IMR-90 (cell line): ENCODE results near the gene ELP4. TPM values are rescaled to one million over a fixed set of nuclear protein-coding genes. Genes with fewer than 3 reads are reported as not detected.

Experiments
- ATAC-seq: fragments of 200-7000 bp; cut with Tn5 transposase; 2 replicates; pipeline ENCODE4 v1.9.1; 2020; ENCODE audit warnings: low read depth, mild to moderate bottlenecking, moderate library complexity
- BruUV-seq: library from RNA; stranded (reverse); fragments of 400-500 nt; replicated peaks from 2 replicates; lab custom pipeline; 2021; lab: Mats Ljungman, UMichigan
- CTCF ChIA-PET: fragments of 300-600 bp; formaldehyde crosslinking; extraction: SDS; loops from one replicate; lab custom pipeline; 2021; ENCODE audit warnings: antibody characterized with exemption; lab: Yijun Ruan, JAX
- POLR2A ChIA-PET: fragments of 300-600 bp; sonication (Branson Sonifier 250); formaldehyde crosslinking; loops from one replicate; lab custom pipeline; 2022; ENCODE audit warnings: antibody characterized with exemption; ENCODE audit not compliant: unreplicated experiment; lab: Charles Lee
- DNase-seq: peaks from one replicate; pipeline ENCODE4 v3.0.0; 2013
- H2AFZ ChIP-seq: replicated peaks from 2 replicates; pipeline ENCODE3; 2013; ENCODE audit warnings: low read length, mild to moderate bottlenecking; ENCODE audit not compliant: poor library complexity
- H2AK5ac ChIP-seq: 2 replicates; pipeline ENCODE4 v1.6.1; 2013; ENCODE audit warnings: low read depth, low read length, inconsistent platforms
- H2AK9ac ChIP-seq: replicated peaks from 2 replicates; pipeline ENCODE3; 2013; ENCODE audit warnings: mild to moderate bottlenecking, low read depth, low read length, moderate library complexity; ENCODE audit not compliant: poor library complexity
- H2BK120ac ChIP-seq: 2 replicates; pipeline ENCODE4 v1.6.1; 2013; ENCODE audit warnings: low read depth, low read length, inconsistent platforms
- H2BK15ac ChIP-seq: 3 replicates; pipeline ENCODE4 v1.6.1; 2013; ENCODE audit warnings: low read depth, low read length, inconsistent platforms
- H2BK20ac ChIP-seq: 2 replicates; pipeline ENCODE4 v1.6.1; 2013; ENCODE audit warnings: low read depth, mild to moderate bottlenecking, inconsistent platforms, low read length, moderate library complexity
- H2BK5ac ChIP-seq: 2 replicates; pipeline ENCODE4 v1.6.1; 2013; ENCODE audit warnings: mild to moderate bottlenecking, low read depth, low read length, inconsistent platforms; ENCODE audit not compliant: poor library complexity, severe bottlenecking
- H3K14ac ChIP-seq: replicated peaks from 2 replicates; pipeline ENCODE4 v1.6.1; 2013; ENCODE audit warnings: low read depth, low read length, inconsistent platforms
- H3K18ac ChIP-seq: 2 replicates; pipeline ENCODE4 v1.6.1; 2013; ENCODE audit warnings: low read depth, low read length, control low read depth
- H3K23ac ChIP-seq: 2 replicates; pipeline ENCODE4 v1.6.1; 2013; ENCODE audit warnings: low read depth, low read length, inconsistent platforms
- H3K27ac ChIP-seq: 2 replicates; pipeline ENCODE4 v1.5.1; 2013; ENCODE audit warnings: mild to moderate bottlenecking, control low read depth, low read length; ENCODE audit not compliant: insufficient read depth
- H3K27me3 ChIP-seq: 2 replicates; pipeline ENCODE4 v1.6.1; 2013; ENCODE audit warnings: low read length; ENCODE audit not compliant: control insufficient read depth, insufficient read depth
- H3K36me3 ChIP-seq: 2 replicates; pipeline ENCODE4 v1.6.1; 2013; ENCODE audit warnings: low read length, mixed read lengths; ENCODE audit not compliant: control insufficient read depth, insufficient read depth
- H3K4ac ChIP-seq: 2 replicates; pipeline ENCODE4 v1.6.1; 2013; ENCODE audit warnings: low read depth, low read length, inconsistent platforms
- H3K4me1 ChIP-seq: 2 replicates; pipeline ENCODE4 v1.6.1; 2013; ENCODE audit warnings: low read length, mixed read lengths; ENCODE audit not compliant: control insufficient read depth, insufficient read depth
- H3K4me2 ChIP-seq: 2 replicates; pipeline ENCODE4 v1.6.1; 2013; ENCODE audit warnings: low read depth, mild to moderate bottlenecking, control low read depth, low read length, moderate library complexity
- H3K4me3 ChIP-seq: 2 replicates; pipeline ENCODE4 v1.5.1; 2013; ENCODE audit warnings: low read depth, mild to moderate bottlenecking, control low read depth, low read length, moderate library complexity; ENCODE audit not compliant: insufficient read depth
- H3K56ac ChIP-seq: 2 replicates; pipeline ENCODE4 v1.6.1; 2013; ENCODE audit warnings: low read length, inconsistent platforms; ENCODE audit not compliant: insufficient read depth; ENCODE audit errors: extremely low read depth
- H3K79me1 ChIP-seq, 2 experiments: 2 replicates each; pipeline ENCODE4 v1.6.1; 2013; ENCODE audit warnings: low read length in 2 of 2, inconsistent platforms in 1 of 2, low read depth in 1 of 2
- H3K9ac ChIP-seq: 2 replicates; pipeline ENCODE4 v1.6.1; 2013; ENCODE audit warnings: low read depth, low read length, control low read depth
- H3K9me1 ChIP-seq: 2 replicates; pipeline ENCODE4 v1.6.1; 2013; ENCODE audit warnings: low read length, inconsistent platforms; ENCODE audit not compliant: insufficient read depth
- H3K9me3 ChIP-seq: 2 replicates; pipeline ENCODE4 v1.6.1; 2013; ENCODE audit warnings: low read length; ENCODE audit not compliant: control insufficient read depth, insufficient read depth
- H4K20me1 ChIP-seq: 2 replicates; pipeline ENCODE4 v1.6.1; 2013; ENCODE audit warnings: low read length, inconsistent platforms; ENCODE audit not compliant: insufficient read depth
- H4K5ac ChIP-seq: 2 replicates; pipeline ENCODE4 v1.6.1; 2013; ENCODE audit warnings: mild to moderate bottlenecking, low read depth, low read length, control low read depth
- H4K8ac ChIP-seq, 2 experiments: 2 replicates each; pipeline ENCODE4 v1.6.1; 2013; ENCODE audit warnings: low read depth in 2 of 2, low read length in 2 of 2, control low read depth in 1 of 2, inconsistent platforms in 1 of 2
- H4K91ac ChIP-seq: 2 replicates; pipeline ENCODE4 v1.6.1; 2013; ENCODE audit warnings: low read depth, low read length, inconsistent platforms; ENCODE audit not compliant: insufficient read depth
- BHLHE40 ChIP-seq: fragments of 150-350 bp; IDR thresholded peaks from 2 replicates; pipeline ENCODE4 v1.6.1; 2016; ENCODE audit warnings: mild to moderate bottlenecking, low read depth, low read length
- CEBPB ChIP-seq: IDR thresholded peaks from 2 replicates; pipeline ENCODE4 v1.6.1; 2012; ENCODE audit warnings: low read depth, low read length, improper control_type of control experiment
- CHD1 ChIP-seq: IDR thresholded peaks from 2 replicates; pipeline ENCODE4 v1.6.1; 2012; ENCODE audit warnings: low read depth, low read length, improper control_type of control experiment
- CTCF ChIP-seq: conservative IDR thresholded peaks from 2 replicates; pipeline ENCODE4 v1.5.1; 2012; ENCODE audit warnings: mild to moderate bottlenecking, low read depth, low read length, improper control_type of control experiment
- ELK1 ChIP-seq: fragments of 150-350 bp; IDR thresholded peaks from 2 replicates; pipeline ENCODE4 v1.6.1; 2016; ENCODE audit warnings: low read depth, mild to moderate bottlenecking, low read length, moderate library complexity, borderline replicate concordance
- FOS ChIP-seq: fragments of 150-350 bp; IDR thresholded peaks from 2 replicates; pipeline ENCODE4 v1.6.1; 2016; ENCODE audit warnings: low read depth, low read length
- MAFK ChIP-seq: IDR thresholded peaks from 2 replicates; pipeline ENCODE4 v1.6.1; 2012; ENCODE audit warnings: low read depth, low read length, improper control_type of control experiment
- MAZ ChIP-seq: IDR thresholded peaks from 2 replicates; pipeline ENCODE4 v1.6.1; 2012; ENCODE audit warnings: low read depth, mild to moderate bottlenecking, low read length, improper control_type of control experiment, moderate library complexity, borderline replicate concordance
- MXI1 ChIP-seq: IDR thresholded peaks from 2 replicates; pipeline ENCODE4 v1.6.1; 2012; ENCODE audit warnings: low read depth, mild to moderate bottlenecking, low read length, moderate library complexity, borderline replicate concordance
- NFE2L2 ChIP-seq: fragments of 150-350 bp; IDR thresholded peaks from 2 replicates; pipeline ENCODE4 v1.6.1; 2016; ENCODE audit warnings: low read depth, mild to moderate bottlenecking, low read length
- POLR2A ChIP-seq: IDR thresholded peaks from 2 replicates; pipeline ENCODE4 v1.6.1; 2012; ENCODE audit warnings: mild to moderate bottlenecking, low read depth, low read length
- RAD21 ChIP-seq: IDR thresholded peaks from 2 replicates; pipeline ENCODE4 v1.6.1; 2012; ENCODE audit warnings: low read length, improper control_type of control experiment
- RFX5 ChIP-seq: IDR thresholded peaks from 2 replicates; pipeline ENCODE4 v1.8.0; 2012; ENCODE audit warnings: low read depth, mild to moderate bottlenecking, low read length, moderate library complexity
- USF2 ChIP-seq: fragments of 150-350 bp; IDR thresholded peaks from 2 replicates; pipeline ENCODE4 v1.6.1; 2017; ENCODE audit warnings: mild to moderate bottlenecking, antibody characterized with exemption, low read length, low read depth
- WGBS, 2 experiments: methylation state at CpG; one replicate each; pipeline versions ENCODE4 v1.1.5 to v1.1.7; 2013; ENCODE audit warnings: missing lambda C conversion rate in 2 of 2; ENCODE audit not compliant: insufficient read length in 1 of 2; ENCODE audit errors: extremely low coverage in 2 of 2; 5-methylcytosine and 5-hydroxymethylcytosine counted together
- dilution Hi-C: fragments of 300-500 bp; cut with HindIII; formaldehyde crosslinking; loops from one replicate; pipeline ENCODE4 v1.14.3; 2018; ENCODE audit warnings: low sequenced_read_pairs; ENCODE audit not compliant: unreplicated experiment
- in situ Hi-C: fragments of 300-500 bp; cut with MboI; formaldehyde crosslinking; loops from 3 replicates; pipeline ENCODE4 v1.14.3; 2019; ENCODE audit warnings: low sequenced_read_pairs, inconsistent platforms, mixed read lengths
- intact Hi-C: fragments of 100-400 bp; cut with micrococcal nuclease; formaldehyde crosslinking; loops from 2 replicates; pipeline ENCODE4 v1.10.0; 2022
- polyA plus RNA-seq, 3 experiments: library from polyadenylated mRNA; depleted of rRNA; stranded (reverse); fragments of >200 nt; gene quantifications; 2 replicates each; pipeline ENCODE4 v1.2.3, GENCODE V29; 2012; ENCODE audit warnings: low replicate concordance in 1 of 3
- total RNA-seq: library from RNA; depleted of rRNA; stranded (reverse); fragments of >200 nt; gene quantifications from 2 replicates; pipeline ENCODE4 v1.2.3, GENCODE V29; 2012

The ELP4 gene
- total and polyA plus RNA-seq, 2 of the 4 experiments (the other 2 are of a cell fraction): 8.4 to 20.4 TPM

GRCh38 chr11:31797190-31798056 lies 287.9 kb downstream of the ELP4 start:
- Histone ChIP-seq H3K9me3 (peaks cover 18% of the 10 kb centered on the region), H3K79me1 (no peaks in the 10 kb centered on the region), H2AK5ac (no peak overlapping the region), H4K8ac (no peak overlapping the region), H4K5ac (no peak overlapping the region), H2AK9ac (peak overlapping the region; percentile 2), H2BK20ac (no peak overlapping the region), H2AFZ (no peak overlapping the region), H3K4ac (no peak overlapping the region), H4K91ac (no peak overlapping the region), H3K4me1 (peaks cover 3% of the 10 kb centered on the region; the same call in 1 of the 2 replicates), H3K27me3 (peaks cover 79% of the 10 kb centered on the region), H3K23ac (no peak overlapping the region; the same call in 1 of the 2 replicates), H2BK120ac (no peak overlapping the region), H3K14ac (no peak overlapping the region), H3K4me3 (no peak overlapping the region), H2BK15ac (no peak overlapping the region), H3K4me2 (no peak overlapping the region; the same call in 1 of the 2 replicates), H3K27ac (no peak overlapping the region), H3K36me3 (no peaks in the 10 kb centered on the region), H4K20me1 (no peaks in the 10 kb centered on the region; the same call in 1 of the 2 replicates), H3K18ac (no peak overlapping the region), H2BK5ac (no peak overlapping the region), H3K9ac (no peak overlapping the region), H3K56ac (no peak overlapping the region), H3K9me1 (peaks cover 4% of the 10 kb centered on the region; the same call in 1 of the 2 replicates)
- in situ Hi-C loops (no loop called here), dilution Hi-C loops (no loop called here), intact Hi-C loops (loop anchor here (10.0 kb wide), 1 partner anchor 303 kb away; no protein-coding TSS in a partner anchor)
- WGBS, 2 experiments: 18% methylated on average over 3 of the region's 31 CpGs; no CpG with 5 or more reads in 1 of the 2 experiments
- ChIA-PET POLR2A (interaction anchor here (0.6 to 0.7 kb wide), 2 partner anchors 11 to 254 kb away, joined by 7 to 8 read pairs; no protein-coding TSS in a partner anchor), CTCF (no interaction called here)
- DNase-seq (no peak), ATAC-seq (no peak)
- BruUV-seq: no TSS peak
- no peak for TF ChIP-seq NFE2L2
- no peak for TF ChIP-seq MAZ
- TF ChIP-seq POLR2A: no peak
- TF ChIP-seq MXI1: no peak
- no peak for TF ChIP-seq CEBPB
- TF ChIP-seq RFX5: no peak
- no peak for TF ChIP-seq FOS
- TF ChIP-seq CTCF: no peak
- no peak for TF ChIP-seq ELK1
- TF ChIP-seq BHLHE40: no peak
- TF ChIP-seq MAFK: no peak
- no peak for TF ChIP-seq CHD1
- TF ChIP-seq USF2: no peak
- TF ChIP-seq RAD21: no peak
